ENCODE data around the gene MS4A2. TPM values are rescaled to one million over a fixed set of nuclear protein-coding genes. Genes with fewer than 3 reads are reported as not detected.

The MS4A2 gene
- total RNA-seq, 4 donors from 2014 or later, result 0.75 to 7.3 (median 3.6) TPM

DNA sequence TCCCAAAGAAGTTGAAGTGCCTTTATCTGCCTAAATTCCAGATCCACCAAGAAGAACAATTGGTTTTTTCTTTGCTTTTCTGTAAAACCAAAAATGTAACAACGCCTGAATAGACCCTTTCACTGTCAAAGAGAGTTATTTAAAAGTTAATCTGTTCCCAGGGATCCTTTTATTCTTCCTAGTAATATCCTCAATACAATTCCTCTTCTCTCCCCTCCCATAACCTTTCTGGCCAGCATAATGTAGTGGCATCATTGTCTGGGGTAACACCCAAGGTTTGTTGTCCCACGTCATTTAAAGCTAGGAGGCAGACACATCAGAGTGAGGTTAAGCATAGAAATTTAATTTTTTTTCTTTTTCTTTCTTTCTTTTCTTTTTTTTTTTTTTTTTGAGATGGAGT is 39.9 kb downstream of the MS4A2 start:
- no peak for TF ChIP-seq CTCF (IDR thresholded peaks at IDR 0.05; ENCODE audit: low read depth)

DNA sequence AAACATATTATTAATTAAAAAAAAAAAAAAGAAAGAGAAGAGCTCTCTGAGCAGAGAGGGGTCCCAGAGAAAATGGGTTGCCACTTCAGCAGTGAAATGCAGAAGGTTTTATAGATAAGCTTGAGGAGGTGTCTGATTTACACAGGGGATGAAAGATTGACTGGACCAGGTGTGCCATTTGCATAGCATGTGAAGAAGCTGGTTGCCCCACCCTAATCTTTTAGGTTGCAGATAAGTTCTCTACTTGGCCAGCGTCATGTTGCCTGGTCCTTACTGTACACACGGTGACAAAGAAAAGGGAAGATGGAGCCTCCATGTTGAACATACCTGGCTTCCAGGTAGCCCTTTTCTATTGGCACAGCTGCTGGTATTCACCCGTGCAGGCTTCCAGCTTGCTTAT is 41.4 kb downstream of the MS4A2 start:
- no peak for TF ChIP-seq CTCF (IDR thresholded peaks at IDR 0.05; ENCODE audit: low read depth)

DNA sequence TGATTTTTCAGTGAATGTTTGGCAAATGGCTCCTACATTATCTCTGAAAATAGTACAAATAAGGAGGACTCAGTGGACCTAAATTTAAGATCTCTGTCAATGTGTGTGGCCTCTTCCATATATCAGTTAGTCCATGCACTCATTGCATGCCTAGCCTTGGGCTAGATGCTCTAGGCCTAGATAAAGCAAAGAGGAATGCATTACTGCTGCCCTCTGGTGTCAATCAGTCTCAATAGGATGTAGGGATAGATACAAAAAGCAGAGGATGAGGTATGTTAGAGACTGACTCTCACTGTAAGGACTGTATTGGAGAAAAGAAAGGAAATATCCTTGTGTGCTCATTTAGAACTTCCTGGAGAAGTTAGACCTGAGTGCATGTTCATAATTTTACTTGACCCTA is 42.0 kb downstream of the MS4A2 start:
- TF ChIP-seq CTCF (IDR thresholded peaks at IDR 0.05; ENCODE audit: low read depth), result no peak

DNA sequence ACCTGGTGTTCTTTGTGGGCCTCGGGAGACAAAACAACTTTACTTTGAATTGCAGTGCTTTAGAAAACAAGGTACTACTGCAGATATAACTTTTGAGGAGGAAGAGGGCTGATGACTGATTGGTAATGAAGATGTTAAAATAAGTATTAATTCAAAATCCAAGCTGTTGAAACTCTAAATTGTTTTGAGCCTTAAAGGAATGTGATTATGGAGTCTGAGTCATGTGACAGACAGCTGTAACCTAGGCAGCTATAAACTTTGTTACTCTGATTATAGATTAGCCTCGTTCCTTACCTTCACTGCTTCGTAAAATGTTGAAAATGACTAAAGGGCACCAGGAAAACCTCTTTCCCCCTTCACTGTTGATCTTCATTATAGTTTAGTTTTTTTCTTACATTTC is 43.4 kb downstream of the MS4A2 start:
- TF ChIP-seq CTCF (IDR thresholded peaks at IDR 0.05; ENCODE audit: low read depth), result no peak

DNA sequence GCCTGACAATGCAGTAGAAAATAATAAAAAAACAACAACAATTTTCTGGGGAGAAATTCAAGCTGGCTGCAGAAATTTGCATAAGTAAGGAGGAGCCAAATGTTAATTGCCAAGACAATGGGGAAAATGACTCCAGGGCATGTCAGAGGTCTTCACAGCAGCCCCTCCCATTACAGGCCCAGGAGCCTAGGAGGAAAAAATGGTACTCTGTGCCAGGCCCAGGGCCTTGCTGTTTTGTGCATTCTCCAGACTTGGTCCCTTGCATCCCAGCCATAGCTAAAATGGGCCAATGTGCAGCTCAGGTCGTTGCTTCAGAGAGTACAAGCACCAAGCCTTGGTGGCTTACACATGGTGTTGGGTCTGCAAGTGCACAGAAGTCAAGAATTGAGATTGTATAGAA is 45.5 kb downstream of the MS4A2 start:
- TF ChIP-seq CTCF (IDR thresholded peaks at IDR 0.05; ENCODE audit: low read depth), result no peak

DNA sequence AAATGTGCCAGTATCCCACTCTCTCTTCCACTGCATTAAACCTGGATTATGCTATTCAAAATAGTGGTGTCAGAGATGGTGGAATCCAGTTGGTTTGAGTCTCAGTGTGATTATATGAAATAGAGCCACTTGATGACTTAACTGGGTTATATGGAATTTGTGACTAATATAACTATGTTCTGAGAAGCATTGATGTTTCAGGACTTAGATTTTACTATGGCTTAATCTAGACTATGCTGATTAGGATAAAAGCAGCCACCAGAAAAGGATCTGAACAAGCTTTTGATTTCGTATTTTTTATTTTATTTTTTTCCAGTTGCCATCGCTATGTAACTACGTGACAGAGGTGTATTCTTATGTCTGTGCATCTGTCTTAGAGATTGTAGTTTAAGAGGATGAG is 55.3 kb downstream of the MS4A2 start:
- no peak for TF ChIP-seq CTCF (IDR thresholded peaks at IDR 0.05; ENCODE audit: low read depth)

- TF ChIP-seq CTCF (IDR thresholded peaks at IDR 0.05; ENCODE audit: low read depth), result no peak
Measured at GRCh38 chr11:60145677-60146076, 57.2 kb downstream of the MS4A2 start.

Other genes starting within 250 kb of the MS4A2 start
- gene CBLIF, start 243.2 kb upstream of the MS4A2 start, total RNA-seq, result not detected
- under 1 TPM in 2 of 4 donors, not detected in 2; 0.34 to 0.98 TPM for gene TCN1, start 222.2 kb upstream of the MS4A2 start, total RNA-seq
- not detected for gene OOSP3, start 209.9 kb upstream of the MS4A2 start, total RNA-seq
- not detected for gene OOSP1, start 150.2 kb upstream of the MS4A2 start, total RNA-seq
- gene OOSP4A, start 124.6 kb upstream of the MS4A2 start, total RNA-seq, result not detected
- gene OOSP4B, start 71.5 kb upstream of the MS4A2 start, total RNA-seq, result not detected
- not detected for gene OOSP2, start 48.3 kb upstream of the MS4A2 start, total RNA-seq
- gene MS4A3, start 32.0 kb upstream of the MS4A2 start, total RNA-seq, result not detected
- 100 to 1,000 TPM in 3 of 4 donors, 10 to 100 TPM in 1; 99.1 to 515 (median 268) TPM for gene MS4A6A, start 94.4 kb downstream of the MS4A2 start, total RNA-seq
- 10 to 100 TPM in 1 of 4 donors, 1 to 10 TPM in 3; 4.1 to 20.9 (median 6.1) TPM for gene MS4A4E, start 154.5 kb downstream of the MS4A2 start, total RNA-seq
- gene MS4A4A, start 192.0 kb downstream of the MS4A2 start, total RNA-seq, result 100 to 1,000 TPM in 3 of 4 donors, 10 to 100 TPM in 1; 46.7 to 372 (median 159) TPM
- 100 to 1,000 TPM in 1 of 4 donors, 1 to 10 TPM in 3; 2.1 to 144 (median 3.4) TPM for gene MS4A6E, start 238.6 kb downstream of the MS4A2 start, total RNA-seq